ENCODE data around the gene SPDYE4.
"Not testable (repeated sequence)": the region's sequence is repeated elsewhere in the genome, so short reads cannot be mapped to it uniquely, and the experiment has no call there.

SPDYE4 gene, protein sequence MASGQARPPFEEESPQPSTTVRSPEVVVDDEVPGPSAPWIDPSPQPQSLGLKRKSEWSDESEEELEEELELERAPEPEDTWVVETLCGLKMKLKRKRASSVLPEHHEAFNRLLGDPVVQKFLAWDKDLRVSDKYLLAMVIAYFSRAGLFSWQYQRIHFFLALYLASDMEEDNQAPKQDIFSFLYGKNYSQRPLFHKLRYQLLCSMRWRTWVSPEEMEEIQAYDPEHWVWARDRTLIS

DNA sequence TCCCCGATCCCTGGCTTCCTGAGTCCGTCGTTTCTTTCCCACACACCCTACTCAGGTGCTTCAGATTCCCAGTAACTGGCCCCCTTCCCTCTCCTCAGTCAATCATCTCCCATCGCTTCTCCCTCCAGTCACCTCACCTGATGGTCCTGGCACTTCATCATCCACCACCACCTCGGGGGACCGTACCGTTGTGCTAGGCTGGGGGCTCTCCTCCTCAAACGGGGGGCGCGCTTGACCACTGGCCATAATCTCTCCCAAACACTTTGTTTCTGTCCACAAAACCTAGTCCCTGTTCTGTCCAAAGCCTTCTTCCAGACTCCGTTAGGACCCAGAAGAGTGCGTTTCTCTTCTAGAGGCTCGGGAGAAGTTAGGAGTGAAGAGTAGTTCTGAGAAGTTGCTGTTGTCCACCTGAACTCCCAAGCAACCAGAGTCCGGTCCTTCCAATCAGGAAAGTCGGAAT, at the start of gene SPDYE4:
Gene SPDYE4, minus strand, starts transcription at position 410 of the 460 bp plus-strand sequence. Its CDS starts 164 bp downstream, at position 246.
- DNase-seq (ENCODE audit: low read depth, low spot score): no peak

- no peak for DNase-seq (ENCODE audit: low read depth, low spot score)
Observed at GRCh38 chr17:8806926-8807550, 48.7 kb upstream of the SPDYE4 start.

DNA sequence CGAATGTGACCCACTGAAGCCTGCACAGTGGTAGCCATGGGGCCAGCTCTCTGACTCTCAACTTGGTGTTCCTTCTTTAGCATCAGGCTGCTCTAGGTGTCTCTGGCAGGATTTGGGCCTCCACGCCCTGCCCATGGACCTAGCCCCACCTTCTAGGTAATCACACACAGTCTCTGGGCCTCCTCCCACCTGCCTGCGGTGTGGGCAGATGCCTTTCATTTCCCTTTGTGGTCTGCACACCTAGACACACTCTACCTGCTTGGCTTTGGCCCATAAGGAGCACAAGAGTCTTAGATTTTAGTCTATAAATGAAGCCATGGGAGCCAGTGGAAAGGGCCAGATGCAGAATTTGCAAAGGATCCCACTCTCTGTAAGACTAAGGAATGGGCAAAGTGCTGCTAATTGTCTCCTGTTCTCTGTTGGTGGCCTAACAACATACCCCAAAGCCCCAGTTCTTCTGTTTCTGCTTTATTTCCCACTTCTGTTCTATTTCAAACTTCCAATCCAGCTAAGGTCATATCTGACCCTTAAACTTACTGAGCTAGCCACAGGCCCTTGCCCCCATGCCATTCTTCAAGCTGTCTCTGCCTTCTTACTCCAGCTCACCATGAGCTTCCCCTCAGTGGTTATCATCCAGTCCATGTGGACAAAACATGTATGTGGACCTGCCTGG, 48.0 kb upstream of the SPDYE4 start:
- DNase-seq (ENCODE audit: low read depth, low spot score): no peak

DNA sequence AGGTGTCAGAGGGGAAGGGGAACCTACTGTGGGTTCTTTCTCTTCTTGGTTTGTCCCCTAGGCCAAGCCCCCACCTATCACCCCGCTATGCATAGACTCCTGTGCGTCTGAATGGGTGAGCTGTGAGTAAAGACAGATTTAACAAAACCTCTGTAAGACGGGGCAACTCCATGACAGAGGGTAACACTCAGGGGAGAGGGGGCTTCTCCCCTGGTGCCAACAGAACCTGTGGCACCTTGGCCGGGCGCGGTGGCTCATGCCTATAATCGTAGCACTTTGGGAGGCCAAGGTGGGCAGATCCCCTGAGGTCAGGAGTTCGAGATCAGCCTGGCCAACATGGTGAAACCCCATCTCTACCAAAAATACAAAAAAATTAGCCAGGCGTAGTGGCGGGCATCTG, 47.0 kb upstream of the SPDYE4 start:
- not testable (repeated sequence) for DNase-seq (ENCODE audit: low read depth, low spot score)

- no peak for DNase-seq (ENCODE audit: low read depth, low spot score)
Observed at GRCh38 chr17:8803531-8804420, 45.4 kb upstream of the SPDYE4 start.

- DNase-seq (ENCODE audit: low read depth, low spot score): no peak
Observed at GRCh38 chr17:8801135-8801840, 42.9 kb upstream of the SPDYE4 start.

GRCh38 chr17:8800656-8801055, 42.3 kb upstream of the SPDYE4 start:
- DNase-seq (ENCODE audit: low read depth, low spot score): no peak

- DNase-seq (ENCODE audit: low read depth, low spot score): no peak
Observed at GRCh38 chr17:8799570-8800212, 41.3 kb upstream of the SPDYE4 start.

- no peak for DNase-seq (ENCODE audit: low read depth, low spot score)
Observed at GRCh38 chr17:8798846-8799569, 40.7 kb upstream of the SPDYE4 start, which contains the start of gene MFSD6L. MFSD6L (minus strand) TSS chr17:8799365; CDS start chr17:8799120, 245 bp downstream.

DNA sequence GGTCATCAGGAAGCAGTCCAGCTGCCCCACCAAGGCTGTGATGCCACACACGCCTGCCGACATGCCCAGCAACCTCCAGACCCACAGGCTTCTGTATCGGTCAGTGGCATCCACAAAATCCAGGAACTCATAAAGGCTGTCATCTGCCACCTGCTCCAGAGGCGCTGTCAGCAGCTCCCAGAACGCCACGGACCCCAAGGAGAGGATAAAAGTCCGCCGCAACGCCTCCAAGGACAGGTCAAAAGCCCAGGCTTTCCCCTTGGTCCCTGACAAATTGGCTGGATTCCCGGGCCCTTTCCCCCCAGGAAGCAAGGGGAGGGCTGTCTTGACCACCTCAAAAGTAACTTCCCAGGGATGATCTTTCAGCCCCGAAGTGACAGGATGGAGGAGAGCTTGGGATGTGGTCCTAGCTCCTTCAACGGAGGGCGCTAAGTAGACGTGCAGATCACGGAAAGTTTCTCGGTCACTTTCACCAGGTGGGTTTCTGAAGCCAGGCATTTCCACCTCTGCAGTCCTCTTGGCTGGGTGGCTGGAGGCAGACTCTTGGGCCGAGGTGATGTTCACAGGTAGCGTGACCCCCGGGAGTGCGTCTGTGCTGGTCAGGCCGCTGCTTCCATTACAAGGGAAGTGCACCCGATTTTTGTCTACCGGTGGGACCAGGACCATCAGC, 40.0 kb upstream of the SPDYE4 start:
- DNase-seq (ENCODE audit: low read depth, low spot score): no peak

DNA sequence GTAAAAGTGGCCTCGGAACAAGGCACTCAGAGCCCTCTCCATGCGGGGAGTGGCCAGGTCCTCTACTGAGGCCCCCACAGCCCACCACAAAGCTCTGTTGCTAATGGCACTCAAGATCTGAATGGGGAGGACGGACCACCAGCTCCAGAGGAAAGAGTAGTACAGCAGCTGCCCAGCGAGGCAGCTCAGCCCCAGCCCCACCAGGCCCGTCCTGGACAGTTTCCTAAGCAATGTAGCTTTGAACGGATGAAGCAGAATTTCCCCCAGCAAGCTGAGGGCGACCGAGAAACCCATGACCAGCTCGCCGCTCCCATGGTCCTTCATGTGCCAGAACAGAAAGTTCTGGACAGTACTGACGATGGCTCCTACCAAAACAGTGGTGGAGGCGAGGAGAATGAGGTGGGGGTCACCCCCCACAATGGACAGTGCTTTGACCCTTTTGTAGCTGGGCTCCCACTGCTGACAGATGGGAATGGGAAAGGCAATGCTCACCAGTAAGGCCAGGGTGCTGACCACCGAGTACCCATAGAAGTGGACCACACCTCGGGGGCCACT, 39.4 kb upstream of the SPDYE4 start:
- DNase-seq (ENCODE audit: low read depth, low spot score): no peak

GRCh38 chr17:8794636-8795035, 36.3 kb upstream of the SPDYE4 start:
- DNase-seq (ENCODE audit: low read depth, low spot score): no peak

DNA sequence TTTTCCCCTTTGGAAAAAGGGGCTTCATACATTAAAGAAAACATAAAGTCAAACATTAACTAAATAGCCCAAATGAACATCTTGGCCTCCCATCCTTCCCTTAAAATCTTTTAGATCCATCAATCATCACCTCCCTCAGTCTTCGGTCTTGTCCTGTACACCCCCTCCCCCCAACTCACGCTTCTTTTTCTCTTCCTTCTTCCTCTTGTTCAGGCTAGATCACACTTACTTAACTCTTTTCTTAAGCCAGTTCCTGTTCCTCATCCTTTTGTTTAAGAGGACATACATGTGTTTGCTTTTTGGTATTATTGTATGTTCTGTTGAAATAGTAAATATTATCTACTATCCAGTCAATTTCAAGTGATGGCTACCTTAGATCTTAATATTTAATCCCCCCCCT, 35.3 kb upstream of the SPDYE4 start:
- no peak for DNase-seq (ENCODE audit: low read depth, low spot score)

GRCh38 chr17:8792646-8793045, 34.3 kb upstream of the SPDYE4 start:
- no peak for DNase-seq (ENCODE audit: low read depth, low spot score)

GRCh38 chr17:8791910-8792270, 33.5 kb upstream of the SPDYE4 start:
- DNase-seq (ENCODE audit: low read depth, low spot score): no peak

DNA sequence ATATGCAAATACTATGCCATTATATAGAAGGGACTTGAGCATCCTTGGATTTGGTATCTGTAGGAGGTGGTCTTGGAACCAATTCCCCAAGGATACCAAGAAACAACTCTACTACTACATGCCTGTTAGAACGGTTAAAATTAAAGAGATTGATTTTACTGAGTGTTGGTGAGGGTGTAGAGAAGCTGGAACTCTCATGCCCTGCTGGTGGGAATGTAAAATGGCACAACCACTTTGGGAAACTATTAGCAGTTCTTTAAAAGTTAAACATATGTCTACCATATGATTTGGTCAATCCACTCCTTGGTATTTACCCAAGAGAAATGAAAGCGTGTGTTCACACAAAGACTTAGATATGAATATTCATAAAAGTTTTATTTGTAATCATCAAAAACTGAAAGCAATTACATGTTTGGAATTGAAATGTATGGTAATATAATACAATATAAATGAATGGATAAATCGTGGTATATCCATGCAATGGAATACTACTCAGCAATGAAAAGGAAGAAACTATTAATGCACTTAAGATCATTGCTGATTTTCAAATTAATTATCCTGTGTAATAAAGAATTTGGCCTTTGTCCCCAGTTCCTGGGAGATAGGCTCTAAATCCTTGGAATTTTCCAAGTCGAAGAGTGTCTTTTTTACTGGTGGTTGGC, 33.0 kb upstream of the SPDYE4 start:
- no peak for DNase-seq (ENCODE audit: low read depth, low spot score)

- DNase-seq (ENCODE audit: low read depth, low spot score): no peak
Observed at GRCh38 chr17:8789743-8790142, 31.4 kb upstream of the SPDYE4 start.

DNA sequence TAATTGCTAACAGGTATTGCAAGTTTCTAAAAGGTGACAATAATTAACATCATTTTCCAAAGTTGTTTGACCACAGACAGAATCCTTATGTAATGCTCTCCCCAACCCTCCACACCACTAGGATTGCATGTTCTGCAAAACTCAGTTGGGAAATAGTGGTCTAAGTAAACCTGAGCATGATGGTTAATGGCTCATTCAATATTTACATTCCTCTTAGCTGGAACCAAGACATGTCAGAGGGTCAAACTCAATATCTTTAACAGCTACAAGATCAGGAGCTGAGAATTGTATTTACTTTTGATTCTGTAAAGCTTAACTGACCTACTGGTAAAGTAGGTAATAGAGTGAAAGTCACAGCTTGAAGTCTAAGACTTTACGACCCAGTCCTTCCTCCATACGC, 30.7 kb upstream of the SPDYE4 start:
- no peak for DNase-seq (ENCODE audit: low read depth, low spot score)
